HEK293 (cell line): ENCODE data around the gene DNMT3A.

Source experiments
- CTCF ChIA-PET: fragments of 350-600 bp; formaldehyde crosslinking; extraction: SDS; loops from one replicate; lab custom pipeline; 2021; ENCODE audit warnings: antibody characterized with exemption; lab: Yijun Ruan, JAX
- POLR2A ChIA-PET: fragments of 300-600 bp; formaldehyde crosslinking; extraction: SDS; loops from one replicate; lab custom pipeline; 2020; ENCODE audit warnings: antibody characterized with exemption, inconsistent platforms; lab: Yijun Ruan, JAX
- H3K27ac ChIP-seq: fragments of 200-500 bp; sonication (Bioruptor generic); 2 replicates; pipeline ENCODE4 v1.5.1; 2014; ENCODE audit warnings: low read depth, low read length, control low read depth, inconsistent platforms; ENCODE audit errors: extremely low read depth
- H3K36me3 ChIP-seq, 2 experiments: fragments of 200-500 bp in 1 of 2; sonication (Bioruptor generic) in 1 of 2; 1 replicate in 1 of 2; 2 replicates in 1 of 2; pipeline ENCODE4 v1.5.1; 2014 to 2017; ENCODE audit warnings: inconsistent platforms in 2 of 2, low read length in 2 of 2; ENCODE audit not compliant: control insufficient read depth in 2 of 2, insufficient read depth in 1 of 2
- H3K4me1 ChIP-seq: fragments of 200-500 bp; sonication (Bioruptor generic); 2 replicates; pipeline ENCODE4 v1.5.1; 2014; ENCODE audit warnings: mild to moderate bottlenecking, low read length, inconsistent platforms; ENCODE audit not compliant: control insufficient read depth, insufficient read depth
- H3K4me3 ChIP-seq: 2 replicates; pipeline ENCODE4 v1.5.1; 2011; ENCODE audit warnings: low read depth, mild to moderate bottlenecking, control low read depth, low read length, moderate library complexity
- H3K9me3 ChIP-seq: fragments of 200-500 bp; sonication (Bioruptor generic); 2 replicates; pipeline ENCODE4 v1.5.1; 2014; ENCODE audit warnings: low read depth, low read length, inconsistent platforms; ENCODE audit not compliant: control insufficient read depth, insufficient read depth
- FEZF1 ChIP-seq: fragments of 450-650 bp; formaldehyde crosslinking; IDR thresholded peaks from 2 replicates; pipeline ENCODE4 v1.5.1; 2016; ENCODE audit warnings: missing biosample characterization, missing genetic modification characterization
- GLIS1 ChIP-seq: fragments of 450-650 bp; formaldehyde crosslinking; IDR thresholded peaks from 2 replicates; pipeline ENCODE4 v1.5.1; 2016; ENCODE audit warnings: missing biosample characterization, missing genetic modification characterization
- IKZF3 ChIP-seq: fragments of 450-650 bp; IDR thresholded peaks from 2 replicates; pipeline ENCODE4 v1.5.0; 2018; ENCODE audit warnings: missing biosample characterization, mild to moderate bottlenecking, missing genetic modification characterization, moderate library complexity
- OVOL3 ChIP-seq: fragments of 450-650 bp; formaldehyde crosslinking; IDR thresholded peaks from 2 replicates; pipeline ENCODE4 v1.5.1; 2016; ENCODE audit warnings: missing biosample characterization, missing genetic modification characterization
- REST ChIP-seq: fragments of 450-650 bp; formaldehyde crosslinking; IDR thresholded peaks from 2 replicates; pipeline ENCODE4 v1.5.1; 2016; ENCODE audit warnings: missing biosample characterization, missing genetic modification characterization
- SP2 ChIP-seq: fragments of 450-650 bp; formaldehyde crosslinking; IDR thresholded peaks from 2 replicates; pipeline ENCODE4 v1.5.1; 2016; ENCODE audit warnings: missing biosample characterization, missing genetic modification characterization
- SP7 ChIP-seq: fragments of 450-650 bp; formaldehyde crosslinking; IDR thresholded peaks from 2 replicates; pipeline ENCODE4 v1.5.1; 2016; ENCODE audit warnings: missing biosample characterization, missing genetic modification characterization
- ZBTB44 ChIP-seq: fragments of 450-650 bp; IDR thresholded peaks from 2 replicates; pipeline ENCODE4 v1.5.1; 2018; ENCODE audit warnings: missing biosample characterization, mild to moderate bottlenecking, missing genetic modification characterization
- ZBTB6 ChIP-seq: fragments of 450-650 bp; formaldehyde crosslinking; IDR thresholded peaks from 2 replicates; pipeline ENCODE4 v1.5.1; 2017; ENCODE audit warnings: missing biosample characterization, missing genetic modification characterization
- ZFP3 ChIP-seq: fragments of 450-650 bp; formaldehyde crosslinking; IDR thresholded peaks from 2 replicates; pipeline ENCODE4 v1.5.1; 2016; ENCODE audit warnings: low read depth, missing biosample characterization, missing genetic modification characterization
- ZNF146 ChIP-seq: fragments of 450-650 bp; formaldehyde crosslinking; IDR thresholded peaks from 2 replicates; pipeline ENCODE4 v1.5.1; 2016; ENCODE audit warnings: missing biosample characterization, missing genetic modification characterization
- ZNF518A ChIP-seq: fragments of 450-650 bp; formaldehyde crosslinking; conservative IDR thresholded peaks from 2 replicates; pipeline ENCODE4 v1.5.1; 2016; ENCODE audit warnings: low read depth, missing biosample characterization, missing genetic modification characterization
- ZNF544 ChIP-seq: fragments of 450-650 bp; formaldehyde crosslinking; IDR thresholded peaks from 2 replicates; pipeline ENCODE4 v1.5.0; 2017; ENCODE audit warnings: missing biosample characterization, missing genetic modification characterization
- ZNF629 ChIP-seq: fragments of 450-650 bp; formaldehyde crosslinking; IDR thresholded peaks from 2 replicates; pipeline ENCODE4 v1.5.1; 2017; ENCODE audit warnings: missing biosample characterization, missing genetic modification characterization
- ZNF707 ChIP-seq: fragments of 450-650 bp; formaldehyde crosslinking; IDR thresholded peaks from 2 replicates; pipeline ENCODE4 v1.5.1; 2016; ENCODE audit warnings: missing biosample characterization, missing genetic modification characterization
- ZNF776 ChIP-seq: fragments of 450-650 bp; formaldehyde crosslinking; IDR thresholded peaks from 2 replicates; pipeline ENCODE4 v1.5.0; 2017; ENCODE audit warnings: missing biosample characterization, missing genetic modification characterization, borderline replicate concordance
- ZNF837 ChIP-seq: fragments of 450-650 bp; formaldehyde crosslinking; IDR thresholded peaks from 2 replicates; pipeline ENCODE4 v1.5.1; 2016; ENCODE audit warnings: missing biosample characterization, missing genetic modification characterization
- ZSCAN18 ChIP-seq: fragments of 450-650 bp; formaldehyde crosslinking; IDR thresholded peaks from 2 replicates; pipeline ENCODE4 v1.5.1; 2016; ENCODE audit warnings: missing biosample characterization, missing genetic modification characterization

Gene DNMT3A

GRCh38 chr2:25197336-25198208, 144.2 kb downstream of the DNMT3A start:
- Histone ChIP-seq H3K4me3 (no peak overlapping the region), H3K9me3 (no peaks in the 10 kb centered on the region), H3K4me1 (no peaks in the 10 kb centered on the region; the same call in 1 of the 2 replicates), H3K36me3 (no peaks in the 10 kb centered on the region), H3K27ac (no peak overlapping the region)
- TF ChIP-seq FEZF1 (no peak), SP2 (tag by site-specific recombination) (no peak), ZNF544 (tag by site-specific recombination) (no peak), ZNF707 (tag by site-specific recombination) (no peak), ZNF776 (tag by site-specific recombination) (no peak), ZBTB6 (tag by site-specific recombination) (no peak), GLIS1 (tag by site-specific recombination) (no peak)
- CTCF ChIA-PET, result interaction anchor here (0.6 to 3.8 kb wide), 13 partner anchors 8 to 787 kb away, joined by 3 to 48 read pairs (median 5); no protein-coding TSS in a partner anchor
- POLR2A ChIA-PET, result interaction anchor here (0.7 kb wide), 1 partner anchor 555 kb away, joined by 4 read pairs; no protein-coding TSS in a partner anchor

GRCh38 chr2:25194576-25195122, 147.1 kb downstream of the DNMT3A start:
- no peaks in the 10 kb centered on the region for H3K9me3 ChIP-seq
- no peak overlapping the region for H3K27ac ChIP-seq
- no peaks in the 10 kb centered on the region for H3K36me3 ChIP-seq
- H3K4me1 ChIP-seq, result no peaks in the 10 kb centered on the region; the same call in 1 of the 2 replicates
- CTCF ChIA-PET, result interaction anchor here (1.0 to 3.8 kb wide), 7 partner anchors 25 to 785 kb away, joined by 3 to 48 read pairs (median 5); no protein-coding TSS in a partner anchor
- POLR2A ChIA-PET, result no interaction called here
- no peak overlapping the region for H3K4me3 ChIP-seq
- TF ChIP-seq ZNF518A (tag by site-specific recombination) (no peak), ZBTB44 (tag by site-specific recombination) (no peak), ZNF629 (tag by site-specific recombination) (no peak), ZSCAN18 (tag by site-specific recombination) (no peak), ZNF146 (tag by site-specific recombination) (no peak), ZFP3 (no peak), IKZF3 (tag by site-specific recombination) (no peak), OVOL3 (no peak), ZNF837 (tag by site-specific recombination) (no peak), SP7 (tag by site-specific recombination) (no peak), REST (no peak)
